ENCODE results near the gene OR10AD1. TPM values are rescaled to one million over a fixed set of nuclear protein-coding genes. Genes with fewer than 3 reads are reported as not detected.
"Not testable (repeated sequence)": the region's sequence is repeated elsewhere in the genome, so short reads cannot be mapped to it uniquely, and the experiment has no call there.

OR10AD1 gene
- under 1 TPM; 0.17 to 0.36 (median 0.24) TPM for polyA plus RNA-seq (ENCODE audit: insufficient read length in 4 of 4)

GRCh38 chr12:48203192-48203591, at the start of gene OR10AD1:
OR10AD1 (minus strand) TSS chr12:48203292; CDS start chr12:48203292, 0 bp downstream.
- DNase-seq (ENCODE audit: low read depth in 4 of 4, low spot score in 3 of 4), result no peak

- no peak for DNase-seq (ENCODE audit: low read depth in 4 of 4, low spot score in 3 of 4)
These were observed 44.3 kb upstream of the OR10AD1 start for GRCh38 chr12:48247181-48247966.

- no peak for DNase-seq (ENCODE audit: low read depth in 4 of 4, low spot score in 3 of 4)
These were observed 34.1 kb upstream of the OR10AD1 start for GRCh38 chr12:48237162-48237561.

- DNase-seq (ENCODE audit: low read depth in 4 of 4, low spot score in 3 of 4), result no peak
These were observed 32.8 kb upstream of the OR10AD1 start for GRCh38 chr12:48235796-48236333.

GRCh38 chr12:48231169-48231958, 28.3 kb upstream of the OR10AD1 start:
- DNase-seq (ENCODE audit: low read depth in 4 of 4, low spot score in 3 of 4), result not testable (repeated sequence)

GRCh38 chr12:48224533-48224932, 21.4 kb upstream of the OR10AD1 start:
- DNase-seq (ENCODE audit: low read depth in 4 of 4, low spot score in 3 of 4), result not testable (repeated sequence)

- DNase-seq (ENCODE audit: low read depth in 4 of 4, low spot score in 3 of 4), result no peak
These were observed 18.6 kb upstream of the OR10AD1 start for GRCh38 chr12:48221645-48222044.

- DNase-seq (ENCODE audit: low read depth in 4 of 4, low spot score in 3 of 4), result no peak
These were observed 17.6 kb upstream of the OR10AD1 start for GRCh38 chr12:48220701-48221100.

- no peak for DNase-seq (ENCODE audit: low read depth in 4 of 4, low spot score in 3 of 4)
These were observed 16.5 kb upstream of the OR10AD1 start for GRCh38 chr12:48219631-48220030.

GRCh38 chr12:48216785-48217184, 13.7 kb upstream of the OR10AD1 start:
- DNase-seq (ENCODE audit: low read depth in 4 of 4, low spot score in 3 of 4), result no peak

GRCh38 chr12:48209495-48209894, 6.4 kb upstream of the OR10AD1 start:
- DNase-seq (ENCODE audit: low read depth in 4 of 4, low spot score in 3 of 4), result not testable (repeated sequence)

GRCh38 chr12:48202766-48203165, 326 bp downstream of the OR10AD1 start:
- DNase-seq (ENCODE audit: low read depth in 4 of 4, low spot score in 3 of 4), result no peak

- no peak for DNase-seq (ENCODE audit: low read depth in 4 of 4, low spot score in 3 of 4)
These were observed 1.6 kb downstream of the OR10AD1 start for GRCh38 chr12:48201516-48201915.

GRCh38 chr12:48201091-48201490, 2.0 kb downstream of the OR10AD1 start:
- DNase-seq (ENCODE audit: low read depth in 4 of 4, low spot score in 3 of 4), result no peak

- no peak for DNase-seq (ENCODE audit: low read depth in 4 of 4, low spot score in 3 of 4)
These were observed 3.3 kb downstream of the OR10AD1 start for GRCh38 chr12:48199774-48200221.

GRCh38 chr12:48198985-48199384, 4.1 kb downstream of the OR10AD1 start:
- DNase-seq (ENCODE audit: low read depth in 4 of 4, low spot score in 3 of 4), result no peak

- no peak for DNase-seq (ENCODE audit: low read depth in 4 of 4, low spot score in 3 of 4)
These were observed 4.5 kb downstream of the OR10AD1 start for GRCh38 chr12:48198672-48198971.

GRCh38 chr12:48197971-48198671, 5.0 kb downstream of the OR10AD1 start:
- peak; percentile 87 to 93 (median 91) for DNase-seq (ENCODE audit: low read depth in 4 of 4, low spot score in 3 of 4)

- DNase-seq (ENCODE audit: low read depth in 4 of 4, low spot score in 3 of 4), result no peak
These were observed 5.5 kb downstream of the OR10AD1 start for GRCh38 chr12:48197549-48197970.

- no peak for DNase-seq (ENCODE audit: low read depth in 4 of 4, low spot score in 3 of 4)
These were observed 8.3 kb downstream of the OR10AD1 start for GRCh38 chr12:48194799-48195201.

- DNase-seq (ENCODE audit: low read depth in 4 of 4, low spot score in 3 of 4), result no peak
These were observed 9.5 kb downstream of the OR10AD1 start for GRCh38 chr12:48193623-48194022.

All from right renal pelvis (tissue), 4 donors.